ENCODE data around the gene PPP2R1B. TPM values are rescaled to one million over a fixed set of nuclear protein-coding genes. Genes with fewer than 3 reads are reported as not detected.

PPP2R1B gene
- polyA plus RNA-seq, 2 of the 4 experiments (the other 2 are of a cell fraction), result 18.6 to 24.7 TPM

GRCh38 chr11:111764621-111765020 lies 1.6 kb downstream of the PPP2R1B start:
- CTCF ChIA-PET, result interaction anchor here (0.6 to 5.9 kb wide), 3 partner anchors 13 to 1130 kb away, joined by 3 to 49 read pairs (median 7); no protein-coding TSS in a partner anchor
- TF ChIP-seq NFE2L2 (conservative IDR thresholded peaks at IDR 0.05; ENCODE audit: low read length) (no peak), FOXS1 (CRISPR knock-in tag; IDR thresholded peaks at IDR 0.05) (no peak), RARB (CRISPR knock-in tag; IDR thresholded peaks at IDR 0.05) (no peak), NR3C1 (IDR thresholded peaks at IDR 0.05) (no peak), BCL3 (IDR thresholded peaks at IDR 0.05) (no peak), JUN (IDR thresholded peaks at IDR 0.05) (no peak), FOSL2 (IDR thresholded peaks at IDR 0.05) (no peak), FOSL2 (CRISPR knock-in tag; IDR thresholded peaks at IDR 0.05) (no peak), KDM1A (IDR thresholded peaks at IDR 0.05; ENCODE audit: low read depth) (no peak), GATA3 (IDR thresholded peaks at IDR 0.05; ENCODE audit: borderline replicate concordance) (no peak), FOSB (CRISPR knock-in tag; IDR thresholded peaks at IDR 0.05) (no peak), POLR2A (IDR thresholded peaks at IDR 0.05; ENCODE audit: low read length) (no peak), BHLHE40 (IDR thresholded peaks at IDR 0.05; ENCODE audit: low read depth, low read length) (no peak), NPAS2 (CRISPR knock-in tag; IDR thresholded peaks at IDR 0.05; ENCODE audit: borderline replicate concordance) (no peak), JUNB (IDR thresholded peaks at IDR 0.05) (no peak), HEYL (CRISPR knock-in tag; IDR thresholded peaks at IDR 0.05) (no peak), MAFK (IDR thresholded peaks at IDR 0.05; ENCODE audit: partially characterized antibody) (no peak), KDM5A (IDR thresholded peaks at IDR 0.05) (no peak)
- TF ChIP-seq, protein P1, sequence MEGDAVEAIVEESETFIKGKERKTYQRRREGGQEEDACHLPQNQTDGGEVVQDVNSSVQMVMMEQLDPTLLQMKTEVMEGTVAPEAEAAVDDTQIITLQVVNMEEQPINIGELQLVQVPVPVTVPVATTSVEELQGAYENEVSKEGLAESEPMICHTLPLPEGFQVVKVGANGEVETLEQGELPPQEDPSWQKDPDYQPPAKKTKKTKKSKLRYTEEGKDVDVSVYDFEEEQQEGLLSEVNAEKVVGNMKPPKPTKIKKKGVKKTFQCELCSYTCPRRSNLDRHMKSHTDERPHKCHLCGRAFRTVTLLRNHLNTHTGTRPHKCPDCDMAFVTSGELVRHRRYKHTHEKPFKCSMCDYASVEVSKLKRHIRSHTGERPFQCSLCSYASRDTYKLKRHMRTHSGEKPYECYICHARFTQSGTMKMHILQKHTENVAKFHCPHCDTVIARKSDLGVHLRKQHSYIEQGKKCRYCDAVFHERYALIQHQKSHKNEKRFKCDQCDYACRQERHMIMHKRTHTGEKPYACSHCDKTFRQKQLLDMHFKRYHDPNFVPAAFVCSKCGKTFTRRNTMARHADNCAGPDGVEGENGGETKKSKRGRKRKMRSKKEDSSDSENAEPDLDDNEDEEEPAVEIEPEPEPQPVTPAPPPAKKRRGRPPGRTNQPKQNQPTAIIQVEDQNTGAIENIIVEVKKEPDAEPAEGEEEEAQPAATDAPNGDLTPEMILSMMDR (IDR thresholded peaks at IDR 0.05), result no peak
- TF ChIP-seq, protein P2, sequence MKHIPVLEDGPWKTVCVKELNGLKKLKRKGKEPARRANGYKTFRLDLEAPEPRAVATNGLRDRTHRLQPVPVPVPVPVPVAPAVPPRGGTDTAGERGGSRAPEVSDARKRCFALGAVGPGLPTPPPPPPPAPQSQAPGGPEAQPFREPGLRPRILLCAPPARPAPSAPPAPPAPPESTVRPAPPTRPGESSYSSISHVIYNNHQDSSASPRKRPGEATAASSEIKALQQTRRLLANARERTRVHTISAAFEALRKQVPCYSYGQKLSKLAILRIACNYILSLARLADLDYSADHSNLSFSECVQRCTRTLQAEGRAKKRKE (CRISPR knock-in tag; IDR thresholded peaks at IDR 0.05; ENCODE audit: low read depth), result no peak
- TF ChIP-seq, protein P3, sequence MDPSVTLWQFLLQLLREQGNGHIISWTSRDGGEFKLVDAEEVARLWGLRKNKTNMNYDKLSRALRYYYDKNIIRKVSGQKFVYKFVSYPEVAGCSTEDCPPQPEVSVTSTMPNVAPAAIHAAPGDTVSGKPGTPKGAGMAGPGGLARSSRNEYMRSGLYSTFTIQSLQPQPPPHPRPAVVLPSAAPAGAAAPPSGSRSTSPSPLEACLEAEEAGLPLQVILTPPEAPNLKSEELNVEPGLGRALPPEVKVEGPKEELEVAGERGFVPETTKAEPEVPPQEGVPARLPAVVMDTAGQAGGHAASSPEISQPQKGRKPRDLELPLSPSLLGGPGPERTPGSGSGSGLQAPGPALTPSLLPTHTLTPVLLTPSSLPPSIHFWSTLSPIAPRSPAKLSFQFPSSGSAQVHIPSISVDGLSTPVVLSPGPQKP (IDR thresholded peaks at IDR 0.05; ENCODE audit: low read depth, low read length), result no peak

DNA sequence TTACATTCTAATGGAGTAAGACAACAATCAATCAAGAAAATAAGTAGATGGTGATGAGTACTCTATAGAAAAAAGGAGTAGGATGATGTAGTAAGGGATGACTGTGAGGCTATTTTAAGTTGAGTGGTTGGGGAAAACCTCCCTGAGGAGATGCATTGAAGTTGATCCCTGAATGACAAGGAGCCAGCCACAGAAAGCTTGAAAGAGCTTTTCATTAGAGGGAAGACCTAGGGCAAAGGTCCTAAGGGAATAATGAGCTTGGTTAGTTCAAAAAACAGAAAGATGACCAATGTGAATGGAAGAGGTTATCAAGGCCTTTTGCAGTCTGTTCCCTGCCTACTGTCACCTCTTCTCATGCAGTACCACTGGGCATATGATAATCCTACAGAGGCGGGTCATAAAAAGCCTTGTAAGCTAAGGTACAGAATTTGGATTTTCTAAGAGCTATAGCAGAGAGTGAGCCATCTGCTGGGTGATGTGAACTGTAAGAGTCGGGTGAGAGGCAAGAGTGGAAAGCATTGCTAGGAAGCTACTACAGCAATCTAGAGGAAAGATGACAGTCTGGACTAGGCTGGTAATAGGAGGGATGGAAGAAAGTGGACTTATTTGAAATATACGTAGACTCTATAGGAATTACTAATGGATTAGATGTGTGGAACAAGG lies 3.1 kb downstream of the PPP2R1B start:
- 90% methylated on average over 3 of the region's 3 CpGs for WGBS (ENCODE audit: missing lambda C conversion rate)
- ChIA-PET CTCF (interaction anchor here (0.9 to 2.0 kb wide), 8 partner anchors 11 to 310 kb away, joined by 3 to 7 read pairs (median 4); no protein-coding TSS in a partner anchor), POLR2A (interaction anchor here (1.3 kb wide), 1 partner anchor 161 kb away, joined by 4 read pairs; the partner anchor contains the start of gene SIK2)
- TF ChIP-seq NR3C1 (IDR thresholded peaks at IDR 0.05), result no peak
- TF ChIP-seq PHF8 (IDR thresholded peaks at IDR 0.05; ENCODE audit: borderline replicate concordance, low read depth), result no peak
- TF ChIP-seq SREBF2 (IDR thresholded peaks at IDR 0.05), result no peak
- TF ChIP-seq, protein P3 (IDR thresholded peaks at IDR 0.05; ENCODE audit: low read depth, low read length), result no peak
- TF ChIP-seq EP300 (IDR thresholded peaks at IDR 0.05), result no peak
- no peak for TF ChIP-seq RAD21 (conservative IDR thresholded peaks at IDR 0.05 in 1 of 2, IDR thresholded peaks at IDR 0.05 in 1 of 2)
- TF ChIP-seq KDM1A (IDR thresholded peaks at IDR 0.05; ENCODE audit: low read depth), result no peak
- no peak for TF ChIP-seq POLR2AphosphoS2 (conservative IDR thresholded peaks at IDR 0.05; ENCODE audit: low read length)
- no peak for TF ChIP-seq RNF2 (IDR thresholded peaks at IDR 0.05; ENCODE audit: borderline replicate concordance, low read depth)
- TF ChIP-seq MYC (IDR thresholded peaks at IDR 0.05; ENCODE audit: borderline replicate concordance, low read length), result no peak
- TF ChIP-seq HEYL (CRISPR knock-in tag; IDR thresholded peaks at IDR 0.05), result no peak
- TF ChIP-seq CHD4 (IDR thresholded peaks at IDR 0.05; ENCODE audit: borderline replicate concordance), result no peak
- no peak for TF ChIP-seq EHF (CRISPR knock-in tag; IDR thresholded peaks at IDR 0.05)
- TF ChIP-seq ESRRA (IDR thresholded peaks at IDR 0.05; ENCODE audit: borderline replicate concordance, low read length), result no peak
- no peak for TF ChIP-seq MAZ (IDR thresholded peaks at IDR 0.05; ENCODE audit: borderline replicate concordance, low read depth, low read length)
- TF ChIP-seq CBX2 (IDR thresholded peaks at IDR 0.05; ENCODE audit: borderline replicate concordance, low read depth), result no peak
- TF ChIP-seq MAFK (IDR thresholded peaks at IDR 0.05; ENCODE audit: partially characterized antibody), result no peak

More at GRCh38 chr11:111764621-111765020, 1.6 kb downstream of the PPP2R1B start:
- Histone ChIP-seq H3K4me2 (peak overlapping the region; percentile 99), H3K27ac (no peak overlapping the region), H3K9me3 (no peaks in the 10 kb centered on the region), H3K4me3 (peak overlapping the region; percentile 97), H3K4me1 (peaks cover 13% of the 10 kb centered on the region; the same call in 1 of the 3 replicates)
- 100% methylated on average over 1 of the region's 1 CpG for WGBS (ENCODE audit: missing lambda C conversion rate)
- DNase-seq (ENCODE audit: low read depth in 1 of 2, low spot score in 1 of 2) (no peak), ATAC-seq (no peak), FAIRE-seq (no peak)
- POLR2A ChIA-PET, result no interaction called here

More for the DNA sequence above, 3.1 kb downstream of the PPP2R1B start:
- Histone ChIP-seq H3K27ac (no peak overlapping the region), H3K4me1 (peaks cover 13% of the 10 kb centered on the region; the same call in 1 of the 3 replicates), H3K9me3 (no peaks in the 10 kb centered on the region), H3K4me2 (no peak overlapping the region), H3K4me3 (no peak overlapping the region)
- no peak for FAIRE-seq
- no peak for ATAC-seq
- DNase-seq (ENCODE audit: low read depth in 1 of 2, low spot score in 1 of 2), result no peak

All from A549 (cell line).